GM21447 (cell line): ENCODE results near the gene MIER2.

ENCODE experiments used
- ATAC-seq: cut with Tn5 transposase; IDR thresholded peaks from one replicate; pipeline ENCODE4 v1.9.1; 2021; ENCODE audit not compliant: unreplicated experiment

Gene MIER2

GRCh38 chr19:309206-309565, 35.4 kb downstream of the MIER2 start:
- no peak for ATAC-seq

- ATAC-seq: no peak
These were observed 36.0 kb downstream of the MIER2 start for GRCh38 chr19:308471-309205.

- no peak for ATAC-seq
These were observed 36.7 kb downstream of the MIER2 start for GRCh38 chr19:307793-308420.

DNA sequence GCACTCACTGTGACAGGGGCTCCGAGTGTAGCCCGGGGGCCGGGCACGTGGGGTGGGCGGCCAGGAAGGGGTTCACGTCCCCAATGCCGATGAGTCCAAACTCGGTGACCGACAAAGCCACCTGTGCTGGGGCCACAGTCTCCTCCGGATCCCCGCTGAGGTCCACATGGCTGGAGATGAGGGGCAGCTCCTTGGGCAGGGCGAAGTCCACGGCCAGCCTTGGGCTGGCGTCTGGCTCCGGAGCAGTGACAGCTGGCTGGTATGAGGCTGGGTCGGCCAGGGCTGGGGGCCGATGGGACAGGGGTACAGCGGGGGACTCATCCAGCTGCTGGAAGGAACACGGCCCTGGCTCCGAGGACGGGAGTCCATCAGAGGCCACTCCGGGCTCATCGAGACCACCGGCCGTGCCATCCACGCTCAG, 37.5 kb downstream of the MIER2 start:
- ATAC-seq: no peak

- no peak for ATAC-seq
These were observed 38.3 kb downstream of the MIER2 start for GRCh38 chr19:306151-306900.

GRCh38 chr19:305240-306150, 39.1 kb downstream of the MIER2 start:
- ATAC-seq: no peak

DNA sequence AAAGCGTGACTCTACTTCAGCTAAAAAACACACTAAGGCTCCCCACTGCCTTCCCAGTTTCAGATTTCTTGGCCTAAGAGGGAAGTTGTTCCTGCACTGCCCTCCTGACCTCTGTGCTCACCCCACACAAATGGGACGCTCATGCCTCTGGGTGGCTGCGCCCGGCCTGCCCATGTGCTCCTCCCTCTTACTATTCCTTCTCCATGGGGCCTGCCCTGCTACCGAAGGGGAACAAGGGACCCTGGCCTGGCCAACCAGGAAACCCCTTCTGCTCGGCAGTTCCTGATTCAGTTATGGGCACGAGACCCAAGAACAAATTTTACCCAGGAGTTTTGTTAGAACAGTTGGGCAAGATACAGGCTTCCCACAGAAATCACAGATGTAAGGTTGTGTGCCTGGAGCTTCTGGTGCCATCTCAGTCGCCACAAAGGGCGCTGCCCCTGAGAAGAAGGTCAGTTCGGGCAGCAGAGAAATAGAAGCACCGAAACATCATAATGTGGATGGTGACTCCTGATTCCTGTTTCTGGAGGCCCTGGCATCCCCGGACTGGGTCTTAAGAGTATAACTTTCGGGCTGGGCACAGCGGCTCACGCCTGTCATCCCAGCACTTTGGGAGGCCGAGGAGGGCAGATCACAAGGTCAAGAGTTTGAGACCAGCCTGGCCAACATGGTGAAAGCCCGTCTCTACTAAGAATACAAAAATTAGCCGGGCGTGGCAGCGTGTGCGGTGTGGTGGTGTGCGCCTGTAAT, 47.9 kb downstream of the MIER2 start:
- no peak for ATAC-seq

DNA sequence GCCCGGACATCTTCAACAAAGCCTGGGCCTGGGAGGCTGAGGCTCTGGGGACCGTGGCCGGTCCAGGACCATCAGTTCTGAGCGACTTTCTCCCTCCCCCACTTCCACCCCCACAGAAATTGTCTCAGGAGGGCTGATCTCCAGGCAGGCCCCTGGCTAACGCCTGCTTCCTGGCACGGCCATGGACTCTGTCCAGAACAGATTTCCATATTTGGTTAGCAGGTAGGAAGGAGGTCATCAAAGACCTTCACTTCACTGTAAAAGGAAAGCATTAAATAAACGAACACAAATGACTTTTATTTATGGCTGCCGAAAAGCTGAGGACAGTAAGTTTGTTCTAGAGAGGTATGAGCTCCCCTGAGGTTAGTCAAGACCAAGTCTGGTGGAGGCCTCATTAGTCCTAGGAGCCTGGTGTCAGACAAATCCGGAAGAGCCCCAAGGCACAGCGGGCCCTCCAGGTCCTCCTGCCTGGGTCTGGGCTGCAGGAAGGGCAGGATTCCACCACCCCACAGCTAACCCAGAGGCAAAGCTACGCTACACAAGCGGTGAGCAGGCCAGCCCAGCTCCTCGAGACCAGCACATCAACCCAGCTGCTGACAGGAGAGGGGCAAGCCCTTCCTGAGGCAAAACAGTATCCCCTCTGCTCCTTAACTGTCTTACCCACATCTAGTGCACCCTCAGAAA, 48.8 kb downstream of the MIER2 start:
- no peak for ATAC-seq

DNA sequence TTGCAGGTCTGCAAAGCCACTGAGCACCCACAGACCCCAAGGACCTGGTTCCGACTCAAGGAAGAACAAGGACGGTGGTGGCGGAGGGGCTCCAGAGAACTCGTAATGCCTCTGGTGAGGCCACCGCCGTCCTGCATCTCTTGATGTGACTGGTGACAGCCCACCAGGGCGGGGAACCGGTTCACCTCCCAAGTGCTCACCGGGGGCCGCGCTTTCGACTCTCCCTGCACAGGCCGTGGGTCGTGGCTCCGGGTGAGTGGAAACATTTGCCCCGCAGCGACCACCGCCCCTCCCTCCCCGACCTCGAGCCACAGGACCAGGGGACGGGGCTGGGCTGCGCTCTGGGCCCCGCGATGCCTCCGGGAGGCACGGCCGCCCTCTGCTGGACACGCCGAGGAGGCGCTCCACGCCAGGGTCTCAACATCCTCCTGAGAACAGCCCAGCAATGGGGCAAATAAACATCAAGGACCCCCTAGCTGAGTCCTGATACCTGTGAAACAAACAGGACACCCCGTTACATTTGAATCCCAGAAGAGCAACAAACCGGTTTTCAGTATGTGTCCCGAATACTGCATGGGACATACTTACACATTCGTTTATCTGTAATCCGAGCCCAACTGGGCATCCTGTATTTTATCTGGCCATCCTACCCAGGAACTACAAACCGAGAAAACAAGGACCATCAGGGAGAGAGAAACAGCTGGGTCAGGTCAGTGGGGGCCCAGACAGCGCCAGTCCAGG, 49.5 kb downstream of the MIER2 start:
- no peak for ATAC-seq

DNA sequence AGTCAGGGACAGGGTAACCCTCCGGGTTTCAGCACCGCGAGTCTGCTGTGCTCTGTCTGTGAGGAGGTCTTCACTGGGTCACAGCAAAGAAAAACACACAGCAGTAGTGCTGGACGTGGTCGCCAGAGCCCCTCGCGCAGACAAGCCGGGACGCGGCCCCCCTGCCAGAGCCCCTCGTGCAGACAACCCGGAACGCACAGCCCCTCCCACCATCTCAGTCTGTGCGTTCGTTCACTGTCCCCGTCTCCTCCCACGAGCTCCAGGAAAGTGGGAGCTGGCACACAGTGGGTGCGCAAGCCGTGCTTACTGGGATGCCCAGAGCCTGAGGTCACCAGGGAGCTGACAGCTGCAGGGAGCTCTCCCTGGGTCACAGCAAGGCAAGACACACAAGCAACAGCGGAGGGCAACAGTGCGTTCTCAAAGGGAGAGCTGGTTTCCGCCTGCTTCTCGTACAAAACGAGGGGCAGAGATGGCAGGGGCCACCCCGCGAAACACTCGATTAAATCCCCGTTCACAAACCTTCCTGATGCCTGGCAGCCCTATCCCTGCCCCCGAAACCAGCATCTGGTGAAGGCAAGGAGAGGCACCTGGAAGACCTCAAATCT, 50.2 kb downstream of the MIER2 start:
- no peak for ATAC-seq

GRCh38 chr19:293436-294110, 51.0 kb downstream of the MIER2 start:
- ATAC-seq: no peak

DNA sequence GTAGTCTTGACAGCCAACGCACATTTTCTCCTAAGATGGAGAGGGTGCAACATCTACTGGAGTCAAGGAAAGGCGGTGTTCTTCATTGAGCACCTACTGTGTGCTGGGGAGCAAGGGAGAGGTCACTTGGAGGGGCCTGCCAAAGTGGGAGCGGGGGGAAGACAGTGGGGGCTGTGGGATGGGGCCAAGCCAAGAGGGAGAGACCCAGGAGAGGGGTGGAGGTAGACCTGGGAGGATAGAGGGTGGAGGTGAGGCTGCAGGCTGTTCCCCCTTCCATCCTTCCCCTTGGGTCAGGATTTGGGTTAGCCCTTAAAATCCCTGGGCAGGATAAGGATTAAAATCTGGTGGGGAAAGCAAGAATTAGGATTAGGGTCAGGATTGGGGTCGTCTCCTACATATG, 51.6 kb downstream of the MIER2 start:
- ATAC-seq: no peak

GRCh38 chr19:292281-292884, 52.2 kb downstream of the MIER2 start:
- no peak for ATAC-seq

GRCh38 chr19:291561-292280, 52.9 kb downstream of the MIER2 start:
- ATAC-seq: no peak

DNA sequence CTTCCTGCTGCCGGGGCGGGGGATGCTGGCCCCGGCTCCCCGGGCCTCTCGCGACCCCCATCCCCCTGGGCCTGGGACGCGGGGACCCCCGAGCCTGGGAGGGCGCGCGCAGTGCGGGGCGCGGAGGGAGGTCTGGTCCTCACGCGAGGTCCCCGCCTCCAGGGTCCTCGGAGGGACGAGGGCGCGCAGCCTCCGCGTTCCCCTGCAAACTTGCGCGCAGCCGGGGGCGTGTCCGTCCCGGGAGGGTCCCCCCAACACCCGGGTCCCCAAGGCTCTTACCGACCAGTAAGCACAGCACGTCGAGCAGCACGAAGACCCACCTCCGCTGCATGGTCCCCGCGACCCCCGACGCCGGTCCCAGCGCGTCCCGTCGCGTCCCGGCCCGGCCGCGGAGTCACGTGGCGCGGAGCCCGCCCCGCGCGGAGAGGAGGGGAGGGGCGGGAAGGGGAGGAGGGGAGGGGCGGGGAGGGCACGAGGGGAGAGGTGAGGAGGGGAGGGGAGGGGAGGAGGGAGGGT, 53.5 kb downstream of the MIER2 start, which contains the start of gene PLPP2:
Gene PLPP2 (minus strand): TSS at position 398 of the 516 bp plus-strand sequence. CDS start 67 bp downstream, at position 331.
- ATAC-seq: no peak

GRCh38 chr19:290372-291005, 54.1 kb downstream of the MIER2 start:
- ATAC-seq: no peak
